Stimulated activated CD8-positive, alpha-beta memory T cell treated with anti-CD3 and anti-CD28 coated beads, Interleukin-15, amount 100 ng/mL, for 4 hours (primary cell): ENCODE results near the gene ANKH.
A peak's percentile ranks its signal among the peaks of the same experiment; 100 is the strongest.

ENCODE experiments used
- DNase-seq, 2 donors: peaks; one replicate each; pipeline ENCODE4 v3.0.0-alpha.2; 2020; ENCODE audit warnings: low read depth in 2 of 2

The ANKH gene

DNA sequence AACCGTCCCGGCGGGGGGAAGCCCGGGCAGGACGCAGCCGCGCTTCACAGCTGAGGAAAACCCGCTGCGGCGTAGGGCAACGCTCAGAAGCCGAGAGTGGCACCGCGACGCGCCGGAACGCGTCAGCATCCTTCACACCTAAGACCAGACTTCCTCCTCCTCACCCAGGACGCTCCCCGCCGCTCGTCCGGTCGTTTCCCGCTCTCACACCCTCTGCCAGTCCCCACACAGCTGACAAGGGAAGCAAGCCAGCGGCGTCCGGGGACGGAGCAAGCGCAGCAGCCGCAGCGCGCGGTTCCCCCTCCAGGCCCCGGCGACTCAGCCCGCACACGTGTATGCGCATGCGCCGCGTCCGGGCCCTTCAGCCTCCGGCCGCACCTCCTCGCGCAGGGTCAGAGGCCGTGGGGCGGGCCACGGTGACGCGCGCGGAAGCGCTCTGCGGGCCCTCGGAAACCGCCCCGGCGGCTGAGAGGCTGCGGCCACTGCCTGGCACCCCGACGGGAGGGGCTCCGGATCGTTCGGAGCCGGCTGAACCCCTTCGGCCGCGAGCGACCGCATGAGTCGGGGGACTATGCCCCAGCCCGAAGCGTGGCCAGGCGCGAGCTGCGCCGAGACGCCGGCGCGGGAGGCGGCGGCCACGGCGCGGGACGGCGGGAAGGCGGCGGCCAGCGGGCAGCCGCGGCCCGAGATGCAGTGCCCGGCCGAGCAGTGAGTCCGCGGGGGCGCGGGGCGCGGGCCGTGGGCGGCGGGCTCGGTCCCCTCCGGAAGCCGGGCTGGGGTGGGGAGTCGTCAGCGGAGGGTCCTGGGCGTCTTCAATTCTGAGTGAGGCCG lies 207.1 kb downstream of the ANKH start, which contains the start of gene OTULIN:
Gene OTULIN, plus strand, starts transcription at position 449 of the 831 bp plus-strand sequence. Its CDS starts 108 bp downstream, at position 557.
- DNase-seq = peak; percentile 61 to 83

DNA sequence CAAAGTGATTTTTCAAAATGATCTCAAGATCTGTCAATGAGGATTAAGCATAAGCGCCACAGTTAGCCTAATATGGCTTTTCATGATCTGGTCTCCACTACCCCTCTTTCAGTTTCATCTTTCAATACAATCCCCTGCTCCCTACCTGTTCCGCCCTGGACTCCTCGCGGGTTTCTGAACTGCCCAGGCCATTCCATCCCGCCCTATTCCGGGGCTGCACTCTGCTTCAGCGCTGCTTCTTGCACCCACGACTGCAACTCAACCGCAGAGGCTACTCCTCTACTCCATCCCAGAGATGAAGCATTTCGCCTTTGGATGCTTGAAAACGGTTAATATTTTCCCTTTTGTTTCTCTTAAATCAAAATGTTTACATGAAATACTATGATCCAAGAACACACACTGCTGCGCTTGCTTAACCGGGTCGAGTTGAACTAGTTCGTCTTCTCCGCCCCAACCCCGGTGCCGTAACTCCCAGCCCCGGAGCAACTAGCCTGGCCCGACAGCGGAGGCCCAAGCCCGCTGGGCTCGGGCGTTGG lies 207.8 kb downstream of the ANKH start:
- no peak for DNase-seq

DNA sequence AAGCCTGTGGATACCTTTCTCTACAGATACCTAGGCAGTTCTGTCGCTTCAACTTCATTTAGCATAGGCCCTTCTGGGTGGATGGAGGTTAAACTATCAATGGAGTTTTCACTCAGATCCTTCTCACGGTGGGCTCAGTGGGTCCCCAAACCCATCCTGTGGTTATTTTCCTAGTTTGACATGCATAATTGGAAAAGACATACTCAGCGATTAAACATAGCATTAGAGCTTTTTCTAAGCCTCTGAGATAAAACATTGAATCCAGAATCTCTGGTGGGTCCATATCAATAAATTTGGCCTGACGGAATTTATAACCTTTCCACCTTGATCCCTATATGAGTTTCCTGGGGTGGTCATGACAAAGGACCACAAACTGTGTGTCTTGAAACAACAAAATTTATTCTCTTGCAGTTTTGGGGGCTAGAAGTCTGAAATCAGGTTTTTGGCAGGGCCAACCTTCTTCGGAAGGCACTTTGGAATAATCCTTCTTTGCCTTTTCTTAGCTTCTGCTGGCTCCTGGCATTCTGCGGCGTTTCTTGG lies 208.8 kb downstream of the ANKH start:
- DNase-seq = no peak

DNA sequence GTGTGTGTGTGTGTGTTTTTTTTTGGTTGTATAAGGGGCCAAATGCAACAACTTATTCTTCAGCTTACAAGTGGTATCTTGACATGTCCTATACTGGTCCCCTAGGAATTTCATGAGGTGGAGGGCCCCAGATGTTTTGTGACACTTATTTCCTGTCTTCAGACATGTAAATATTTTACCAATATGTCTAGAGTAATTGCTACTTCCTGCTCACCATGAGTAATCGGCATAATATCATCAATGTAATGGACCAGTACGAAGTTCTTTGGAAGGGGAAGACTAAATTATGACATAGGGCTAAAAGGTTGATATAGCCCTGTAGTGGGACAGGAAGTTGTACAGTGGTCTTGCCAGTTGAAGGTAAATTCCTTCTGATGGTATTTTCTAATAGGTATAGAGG lies 210.7 kb downstream of the ANKH start:
- no peak for DNase-seq

DNA sequence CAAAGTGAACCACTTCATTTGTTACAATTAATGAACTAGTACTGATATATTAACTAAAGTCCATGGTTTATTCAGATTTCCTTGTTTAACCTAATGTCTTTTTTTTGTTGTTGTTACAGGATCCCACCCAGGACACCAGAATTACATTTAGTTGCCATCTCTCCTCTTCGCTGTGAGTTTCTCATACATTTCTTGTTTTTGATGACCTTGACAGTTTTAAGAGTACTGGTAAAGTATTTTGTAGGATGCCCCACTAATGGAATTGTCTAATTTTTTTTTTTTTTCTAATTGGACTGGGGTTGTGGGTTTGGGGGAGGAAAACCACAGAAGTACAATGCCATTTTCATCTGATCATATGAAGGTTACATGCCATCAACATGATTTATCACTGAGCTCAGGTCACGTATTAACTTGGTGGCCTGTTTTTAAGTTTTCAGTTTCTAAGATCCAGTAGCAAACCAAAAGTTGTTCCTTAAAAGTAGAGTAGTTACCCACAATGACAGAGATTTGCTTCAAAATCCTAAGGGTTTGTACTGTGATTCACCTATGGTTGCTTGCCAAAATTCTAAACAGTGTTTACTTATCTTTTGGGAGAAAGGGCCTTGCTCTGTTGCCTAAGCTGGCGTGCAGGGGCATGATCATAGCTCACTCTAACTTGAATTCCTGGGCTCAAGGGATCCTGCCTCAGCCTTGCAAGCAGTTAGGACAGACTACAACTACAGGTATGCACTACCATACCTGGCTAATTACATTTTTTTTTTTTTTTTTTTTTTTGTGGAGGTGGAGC lies 211.6 kb downstream of the ANKH start:
- no peak for DNase-seq

GRCh38 chr5:14656898-14657297 lies 214.7 kb downstream of the ANKH start:
- DNase-seq = no peak

GRCh38 chr5:14655146-14655741 lies 216.3 kb downstream of the ANKH start:
- DNase-seq = no peak
